ENCODE data around the gene GALNT17.
"Not testable (repeated sequence)": the region's sequence is repeated elsewhere in the genome, so short reads cannot be mapped to it uniquely, and the experiment has no call there.

Gene GALNT17

DNA sequence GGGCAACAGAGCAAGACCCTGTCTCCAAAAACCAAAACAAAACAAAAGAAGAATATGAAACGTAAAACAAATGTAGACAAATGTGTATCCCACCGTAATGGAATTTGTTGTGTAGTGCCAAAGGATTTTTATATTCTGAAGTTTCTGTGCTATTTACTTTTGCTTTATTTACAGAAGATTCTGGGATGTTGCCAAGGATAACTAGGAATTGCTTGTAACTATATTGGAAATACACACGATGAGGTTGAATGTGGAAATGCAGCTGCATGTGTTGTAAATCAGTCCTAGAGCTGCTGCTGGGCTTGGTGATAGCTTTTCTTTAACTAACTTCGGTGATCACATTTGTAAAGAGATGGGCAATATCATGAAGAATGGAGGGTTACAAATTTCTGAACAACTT lies 39.5 kb downstream of the GALNT17 start:
- no peak for DNase-seq

DNA sequence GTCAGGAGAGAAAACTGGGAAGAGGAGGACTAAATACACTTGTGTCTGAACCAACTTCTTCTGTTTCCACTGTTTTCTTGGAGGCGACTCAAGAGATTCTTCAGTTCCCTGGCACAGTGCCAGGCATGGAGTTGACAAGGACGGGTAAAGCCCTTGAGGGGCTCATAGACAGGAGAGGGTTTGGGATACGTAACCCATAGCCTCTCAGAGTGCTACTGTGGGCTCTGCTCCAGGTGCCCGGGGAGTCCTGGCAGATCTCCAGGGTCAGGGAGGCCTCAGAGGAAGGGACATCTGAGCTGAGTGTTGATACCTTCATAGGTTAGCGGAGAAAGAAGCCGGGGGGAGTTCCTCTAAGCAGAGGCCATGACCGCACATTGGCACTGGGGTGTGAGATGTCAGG lies 42.0 kb downstream of the GALNT17 start:
- no peak for DNase-seq

DNA sequence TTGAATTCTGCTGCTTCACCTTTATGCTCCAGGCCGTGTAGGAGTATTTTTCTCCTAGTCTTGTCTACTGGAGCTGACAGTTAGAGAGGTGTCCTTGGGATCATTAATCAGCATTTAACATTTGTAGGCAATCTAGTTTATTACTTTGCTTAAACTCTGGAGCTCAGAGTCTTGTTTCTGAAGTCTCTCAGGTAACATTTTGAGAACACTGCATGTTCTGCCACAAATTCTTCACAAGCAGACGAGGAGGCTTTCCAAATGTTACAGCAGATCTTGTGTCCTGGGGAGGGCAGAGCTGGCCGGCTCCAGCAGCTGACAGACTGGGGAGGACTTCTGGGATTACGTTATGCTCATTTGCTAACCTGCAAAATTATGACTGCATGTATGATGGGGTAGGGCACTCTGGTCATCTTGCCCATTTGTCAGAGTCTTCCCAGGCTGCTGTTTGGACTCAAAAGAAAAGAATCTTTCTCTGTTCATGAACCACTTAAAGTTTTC lies 50.5 kb downstream of the GALNT17 start:
- no peak for DNase-seq

DNA sequence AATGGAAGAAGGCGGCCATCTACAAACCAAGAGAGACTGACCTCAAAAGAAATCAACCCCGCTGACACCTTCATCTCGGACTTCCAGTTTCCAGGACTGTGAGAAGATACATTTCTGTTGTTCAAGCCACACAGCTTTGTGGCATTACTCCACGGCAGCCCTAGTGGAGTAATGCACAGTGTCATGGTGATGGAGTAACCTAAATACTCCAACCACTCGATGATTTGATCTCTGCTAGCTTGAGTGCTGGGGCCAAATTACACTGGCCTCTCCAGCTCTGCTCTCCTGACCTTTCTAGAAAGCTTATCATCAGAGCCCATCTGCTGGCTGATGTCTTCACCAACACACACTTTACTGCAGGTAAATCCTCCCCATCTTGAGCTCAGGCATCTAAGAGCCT lies 52.2 kb downstream of the GALNT17 start:
- no peak for DNase-seq

DNA sequence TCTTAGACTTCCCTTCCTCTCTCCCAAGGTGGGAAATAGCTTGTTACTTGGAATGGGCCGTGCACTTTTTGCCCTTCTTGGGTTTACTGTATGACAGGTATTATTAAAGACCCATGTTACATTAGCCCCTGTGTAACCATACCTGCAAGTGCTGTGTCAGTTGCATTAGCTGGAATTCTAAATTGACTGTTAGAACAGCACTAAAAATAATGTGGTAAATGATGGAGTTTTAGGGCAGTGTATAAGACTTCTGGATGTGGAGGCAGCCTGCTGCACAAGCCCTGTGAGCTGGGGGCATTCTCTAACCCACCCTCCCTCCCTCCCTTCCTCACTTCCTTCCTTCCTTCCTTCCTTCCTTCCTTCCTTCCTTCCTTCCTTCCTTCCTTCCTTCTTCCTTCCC lies 52.7 kb downstream of the GALNT17 start:
- DNase-seq: no peak

DNA sequence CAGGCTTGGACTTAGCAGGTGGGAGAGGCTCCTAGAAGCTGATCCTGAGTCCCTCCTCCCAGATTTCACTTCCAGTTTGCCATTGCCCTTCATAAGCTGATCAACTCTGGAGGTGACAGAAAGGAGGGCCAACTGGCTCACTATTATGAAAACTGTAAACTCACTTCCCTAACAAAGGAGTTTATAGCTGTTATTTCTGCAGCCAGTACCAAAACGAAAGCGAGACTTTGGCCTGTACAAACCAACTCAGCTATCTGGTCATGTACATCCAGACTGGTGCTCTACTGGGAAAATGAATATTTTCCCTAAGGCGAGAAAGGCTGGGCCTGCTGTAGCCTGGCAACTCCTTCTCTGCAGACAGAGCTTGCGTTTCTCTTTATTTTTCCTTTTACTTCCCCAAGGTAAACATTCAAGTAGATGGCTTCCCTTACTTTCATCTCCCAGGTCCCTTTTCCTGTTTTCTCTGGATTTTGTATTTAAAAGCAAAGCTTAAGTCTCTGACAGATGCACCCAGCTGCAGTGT lies 54.7 kb downstream of the GALNT17 start:
- no peak for DNase-seq

DNA sequence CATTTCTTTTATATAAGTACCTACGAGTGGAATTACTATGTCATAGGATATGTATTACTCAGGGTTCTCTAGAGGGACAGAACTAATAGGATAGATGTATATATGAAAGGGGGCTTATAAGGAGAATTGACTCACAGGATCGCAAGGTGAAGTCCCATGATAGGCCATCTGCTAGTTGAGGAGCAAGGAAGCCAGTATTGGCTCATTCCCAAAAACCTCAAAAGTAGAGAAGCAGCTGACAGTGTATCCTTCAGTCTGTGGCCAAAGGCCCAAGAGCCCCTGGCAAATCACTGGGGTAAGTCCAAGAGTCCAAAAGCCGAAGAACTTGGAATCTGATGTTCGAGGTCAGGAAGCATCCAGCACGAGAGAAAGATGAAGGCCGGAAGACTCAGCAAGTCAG lies 59.8 kb downstream of the GALNT17 start:
- no peak for DNase-seq

DNA sequence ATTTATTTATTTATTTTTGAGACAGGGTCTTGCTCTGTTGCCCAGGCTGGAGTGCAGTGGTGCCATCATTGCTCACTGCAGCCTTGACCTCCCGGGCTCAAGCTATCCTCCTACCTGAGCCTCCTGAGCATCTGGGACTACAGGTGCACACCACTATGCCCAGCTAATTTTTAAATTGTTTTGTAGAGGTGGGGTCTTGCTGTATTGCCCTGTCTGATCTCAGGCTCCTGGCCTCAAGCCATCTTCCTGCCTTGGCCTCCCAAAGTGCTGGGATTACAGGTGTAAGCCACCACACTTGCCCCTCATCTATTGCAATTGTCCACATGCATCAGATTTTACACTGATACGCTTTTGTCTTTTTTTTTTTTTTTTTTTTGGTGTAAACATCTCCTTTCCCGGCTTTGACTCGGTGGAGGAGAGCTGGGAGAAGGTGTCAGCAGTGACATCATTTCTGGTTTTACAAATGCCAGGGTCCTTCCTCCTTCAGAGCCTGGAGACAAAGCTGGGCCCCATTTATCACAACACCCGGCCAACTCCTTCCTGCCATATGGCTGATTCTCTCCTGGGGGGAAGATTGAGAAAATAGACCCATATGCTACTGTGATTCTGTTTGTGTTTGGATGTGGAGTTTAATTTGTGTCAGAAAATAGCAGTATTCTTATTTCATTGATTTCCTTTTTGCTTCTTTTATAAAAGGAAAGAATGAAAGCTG lies 61.3 kb downstream of the GALNT17 start:
- DNase-seq: no peak

DNA sequence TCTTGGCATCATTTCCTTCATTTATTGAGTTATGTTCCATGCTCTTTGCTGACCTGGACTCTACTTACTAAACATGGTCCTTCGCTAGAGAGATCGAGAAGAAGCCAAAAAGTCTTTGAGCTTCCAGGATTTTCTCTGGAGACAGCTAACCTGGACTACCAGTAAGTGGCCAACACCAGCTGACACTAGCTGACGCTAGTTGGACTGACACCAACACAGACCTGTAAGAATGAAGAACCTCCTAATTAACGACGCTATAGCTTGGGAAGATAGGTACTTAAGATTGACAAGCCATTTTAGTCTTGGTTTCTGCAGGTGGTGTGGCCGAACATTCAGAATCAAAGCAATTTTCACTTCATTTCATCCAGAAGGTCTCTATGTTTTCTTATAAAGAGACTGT lies 66.4 kb downstream of the GALNT17 start:
- DNase-seq: no peak

DNA sequence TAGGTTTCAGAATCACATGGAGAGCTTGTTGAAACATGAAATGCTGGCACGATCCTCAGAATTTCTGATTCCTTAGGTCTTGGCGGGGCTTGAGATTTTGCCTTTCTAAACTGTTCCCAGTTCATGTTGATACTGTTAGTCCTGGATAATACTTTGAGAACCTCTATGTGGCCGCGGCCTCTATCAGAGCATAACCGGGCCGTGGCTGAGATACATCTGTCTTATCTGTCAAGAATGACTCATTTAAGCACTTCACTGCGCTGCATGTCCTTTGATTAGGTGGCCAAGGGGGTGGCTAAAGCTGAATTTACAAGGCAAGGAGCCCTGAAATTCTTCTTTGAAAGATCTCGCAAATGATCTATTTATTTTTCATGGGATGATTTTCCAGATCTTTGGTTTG lies 66.9 kb downstream of the GALNT17 start:
- no peak for DNase-seq

DNA sequence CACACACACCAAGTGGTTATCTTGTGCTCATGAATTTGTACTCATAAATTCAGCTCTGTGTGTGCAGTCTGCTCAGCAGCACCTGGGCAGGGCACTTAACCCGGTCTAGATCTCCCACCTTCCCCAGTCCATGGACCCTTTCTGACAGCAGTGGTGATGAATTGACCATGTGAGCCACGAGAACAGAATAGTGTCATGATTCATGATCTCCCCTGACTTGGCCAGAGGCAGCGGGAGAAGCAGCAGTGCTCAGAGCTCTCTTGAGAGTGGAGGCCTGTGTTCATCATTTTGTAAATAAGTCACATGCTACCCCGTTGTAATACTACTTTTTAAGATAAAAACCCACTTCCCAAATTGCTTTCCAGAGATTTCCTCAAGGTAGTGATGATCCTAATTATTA lies 74.2 kb downstream of the GALNT17 start:
- no peak for DNase-seq

DNA sequence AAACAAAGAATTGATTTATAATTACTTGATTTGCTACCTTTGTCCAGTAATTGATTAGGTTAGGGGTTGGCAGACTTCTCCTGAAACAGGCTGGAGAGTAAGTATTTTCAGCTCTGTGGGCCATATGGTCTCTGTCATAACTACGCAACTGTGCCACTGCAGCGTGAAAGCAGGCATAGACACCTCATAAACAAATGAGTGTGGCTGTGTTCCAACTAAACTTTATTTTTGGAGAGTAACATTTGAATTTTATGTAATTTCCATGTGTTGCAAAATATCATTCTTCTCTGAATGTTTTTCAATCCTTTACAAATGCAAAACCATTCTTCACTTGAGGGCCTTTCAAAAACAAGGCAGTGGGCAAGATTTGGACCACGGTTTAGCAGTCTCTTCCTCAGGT lies 76.9 kb downstream of the GALNT17 start:
- no peak for DNase-seq

DNA sequence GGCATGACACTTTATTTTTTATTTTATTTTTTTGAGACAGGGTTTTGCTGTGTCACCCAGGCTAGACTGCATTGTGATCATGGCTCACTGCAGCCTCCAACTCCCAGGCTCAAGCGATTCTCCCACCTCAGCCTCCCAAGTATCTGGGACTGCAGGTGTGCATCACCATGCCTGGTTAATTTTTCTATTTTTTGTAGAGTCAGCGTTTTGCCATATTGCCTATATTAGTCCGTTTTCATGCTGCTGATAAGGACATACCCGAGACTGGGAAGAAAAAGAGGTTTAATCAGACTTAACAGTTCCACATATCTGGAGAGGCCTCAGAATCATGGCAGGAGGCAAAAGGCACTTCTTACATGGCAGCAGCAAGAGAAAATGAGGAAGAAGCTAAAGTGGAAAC lies 77.5 kb downstream of the GALNT17 start:
- DNase-seq: not testable (repeated sequence)

DNA sequence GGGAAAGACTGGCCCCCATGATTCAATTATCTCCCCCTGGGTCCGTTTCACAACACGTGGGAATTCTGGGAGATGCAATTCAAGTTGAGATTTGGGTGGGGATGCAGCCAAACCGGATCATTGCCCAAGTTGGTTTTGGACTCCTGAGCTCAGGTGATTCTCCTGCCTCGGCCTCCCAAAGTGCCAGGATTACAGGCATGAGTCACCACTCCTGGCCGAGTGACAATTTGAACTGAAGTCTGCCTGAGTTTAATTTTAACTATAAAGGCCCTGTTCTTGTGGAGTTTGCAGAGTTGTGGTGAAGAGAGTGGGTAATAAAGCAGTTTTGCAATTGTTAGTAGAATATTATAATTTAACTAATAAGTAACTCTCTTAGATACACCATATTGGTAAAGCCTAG lies 78.3 kb downstream of the GALNT17 start:
- no peak for DNase-seq

DNA sequence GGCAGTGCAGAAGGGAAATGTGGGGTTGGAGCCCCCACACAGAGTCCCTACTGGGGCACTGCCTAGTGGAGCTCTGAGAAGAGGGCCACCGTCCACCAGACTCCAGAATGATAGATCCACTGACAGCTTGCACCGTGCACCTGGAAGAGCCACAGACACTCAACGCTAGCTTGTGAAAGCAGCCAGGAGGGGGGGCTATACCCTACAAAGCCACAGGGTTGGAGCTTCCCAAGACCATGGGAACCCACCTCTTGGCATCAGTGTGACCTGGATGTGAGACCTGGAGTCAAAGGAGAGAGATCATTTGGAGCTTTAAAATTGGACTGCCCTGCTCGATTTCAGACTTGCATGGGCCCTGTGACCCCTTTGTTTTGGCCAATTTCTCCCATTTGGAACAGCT lies 80.5 kb downstream of the GALNT17 start:
- not testable (repeated sequence) for DNase-seq

DNA sequence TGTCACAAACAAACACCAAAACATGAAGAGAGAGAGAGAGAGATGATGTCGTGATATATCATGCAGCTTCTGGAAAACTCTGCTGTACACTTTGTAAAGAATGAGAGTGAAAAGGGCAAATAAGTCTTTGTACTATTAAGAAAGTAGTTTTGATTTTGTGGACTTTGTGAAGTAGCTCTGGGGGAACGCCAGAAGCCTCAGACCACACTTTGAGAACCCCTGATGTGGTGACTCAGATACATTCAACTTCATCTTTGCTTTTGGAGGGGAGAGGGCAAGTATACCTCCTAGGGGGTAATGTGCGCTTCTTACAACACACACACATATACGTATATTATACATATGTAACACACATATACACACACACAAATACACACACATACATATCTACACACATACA lies 84.3 kb downstream of the GALNT17 start:
- no peak for DNase-seq

DNA sequence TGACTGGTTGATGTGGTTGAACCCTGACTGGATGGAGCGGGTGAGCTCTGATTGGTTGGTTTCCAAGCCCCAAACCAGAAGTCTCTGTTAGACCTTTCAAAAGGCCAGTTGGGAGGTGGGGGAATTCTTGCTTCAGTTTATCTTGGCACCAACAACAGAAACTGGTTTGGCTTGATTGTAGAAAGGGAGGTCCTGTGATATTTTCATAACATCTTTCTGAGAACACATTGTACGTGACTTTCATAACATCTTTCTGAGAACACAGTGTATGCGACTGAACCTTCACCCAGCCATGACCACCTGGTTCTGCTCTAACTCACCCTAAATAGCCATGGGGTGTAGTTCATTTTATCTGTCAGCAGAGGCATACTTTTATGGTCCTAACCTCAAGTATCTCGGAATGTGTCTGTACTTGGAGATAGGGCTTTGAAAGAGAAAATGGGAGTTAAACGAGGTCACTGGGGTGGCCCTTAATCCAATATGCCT lies 88.3 kb downstream of the GALNT17 start:
- DNase-seq: no peak

DNA sequence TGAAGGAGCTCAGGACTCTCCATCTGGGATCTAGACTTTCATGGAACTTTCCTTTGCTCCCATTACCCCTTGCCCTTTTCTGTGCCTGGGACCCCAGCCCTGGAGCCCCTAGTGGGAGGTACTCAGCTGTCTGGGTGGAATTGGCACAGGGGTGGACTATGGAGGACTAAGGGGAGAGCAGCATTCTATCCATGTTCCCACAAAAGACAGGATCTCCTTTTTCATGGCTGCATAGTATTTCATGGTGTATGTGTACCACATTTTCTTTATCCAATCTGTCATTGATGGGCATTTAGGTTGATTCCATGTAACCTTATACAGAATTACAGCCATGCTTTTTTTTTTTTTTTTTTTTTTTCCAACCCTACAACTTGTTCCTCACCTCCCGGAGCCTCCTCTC lies 89.1 kb downstream of the GALNT17 start:
- DNase-seq: no peak

DNA sequence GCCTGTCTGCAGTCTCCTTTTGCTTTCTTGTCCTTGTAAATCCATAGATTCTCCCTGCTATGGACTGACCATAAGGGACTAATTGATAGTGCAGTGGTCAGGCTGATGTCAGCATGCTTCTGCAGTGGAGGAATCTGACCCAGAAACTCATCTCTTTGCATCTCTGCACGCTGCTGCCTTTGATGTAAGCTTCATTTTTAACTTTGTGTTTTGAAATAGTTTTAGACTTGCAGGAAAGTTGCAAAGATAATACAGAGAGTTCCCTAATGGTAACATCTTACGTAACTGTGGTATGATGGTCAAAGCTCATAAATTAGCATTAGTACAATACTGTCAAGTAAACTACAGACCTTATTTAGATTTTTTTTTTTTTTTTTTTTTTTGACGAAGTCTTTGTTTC lies 89.6 kb downstream of the GALNT17 start:
- DNase-seq: no peak

DNA sequence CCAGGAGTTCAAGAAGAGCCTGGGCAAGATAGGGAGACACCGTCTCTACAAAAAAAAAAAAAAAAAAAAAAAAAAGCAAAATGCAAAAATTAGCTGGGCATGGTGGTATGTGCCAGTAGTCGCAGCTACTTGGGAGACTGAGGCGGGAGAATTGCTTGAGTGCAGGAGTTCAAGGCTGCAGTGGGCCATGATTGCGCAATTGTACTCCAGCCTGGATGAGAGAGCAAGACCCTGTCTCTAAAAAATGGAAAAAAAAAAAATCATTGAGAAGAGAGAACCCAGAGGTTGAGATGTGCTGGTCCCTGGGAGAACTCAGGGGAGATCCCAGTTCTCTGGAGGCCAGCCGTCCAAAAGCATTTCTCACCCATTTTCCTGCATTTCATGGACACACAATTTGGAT lies 95.2 kb downstream of the GALNT17 start:
- no peak for DNase-seq

DNA sequence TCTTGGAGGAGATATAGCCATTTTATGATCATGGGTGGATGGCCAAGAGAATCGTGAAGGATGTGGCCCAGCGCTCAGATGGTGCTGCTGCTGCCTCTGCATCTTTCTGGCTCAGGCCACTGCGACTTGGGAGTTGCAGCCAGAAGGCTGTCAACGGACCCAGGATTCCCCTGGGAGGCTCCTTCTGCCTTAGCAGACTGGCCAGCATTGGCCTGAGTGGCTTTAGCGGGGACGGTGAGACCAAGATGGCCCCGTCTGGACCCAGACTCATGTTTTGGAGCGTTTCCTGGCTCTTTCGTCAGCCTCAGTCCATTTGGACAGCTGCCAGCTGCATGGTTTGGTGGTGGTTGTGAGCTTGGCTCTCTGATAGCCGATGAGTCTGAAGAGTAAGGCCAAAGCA lies 97.2 kb downstream of the GALNT17 start:
- no peak for DNase-seq

DNA sequence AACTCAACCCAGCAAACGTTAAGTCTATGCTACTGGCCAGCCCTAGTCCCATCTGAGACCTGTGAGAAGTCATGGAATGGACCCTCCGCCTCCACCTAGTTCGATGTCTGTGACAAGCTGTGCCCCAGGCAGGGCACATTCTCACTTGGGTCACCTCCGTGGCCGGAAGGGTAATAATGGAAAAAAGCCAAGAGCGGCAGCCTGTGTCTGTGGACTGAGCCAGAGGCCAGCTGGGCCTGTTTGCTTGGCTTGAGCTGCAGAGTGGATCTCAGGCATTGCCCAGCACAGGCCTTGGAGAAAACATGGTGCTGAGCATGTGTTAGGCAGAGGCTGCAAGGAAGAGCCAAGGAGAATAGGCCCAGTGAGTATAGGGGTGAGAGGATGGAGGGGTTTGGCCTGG lies 97.8 kb downstream of the GALNT17 start:
- no peak for DNase-seq

DNA sequence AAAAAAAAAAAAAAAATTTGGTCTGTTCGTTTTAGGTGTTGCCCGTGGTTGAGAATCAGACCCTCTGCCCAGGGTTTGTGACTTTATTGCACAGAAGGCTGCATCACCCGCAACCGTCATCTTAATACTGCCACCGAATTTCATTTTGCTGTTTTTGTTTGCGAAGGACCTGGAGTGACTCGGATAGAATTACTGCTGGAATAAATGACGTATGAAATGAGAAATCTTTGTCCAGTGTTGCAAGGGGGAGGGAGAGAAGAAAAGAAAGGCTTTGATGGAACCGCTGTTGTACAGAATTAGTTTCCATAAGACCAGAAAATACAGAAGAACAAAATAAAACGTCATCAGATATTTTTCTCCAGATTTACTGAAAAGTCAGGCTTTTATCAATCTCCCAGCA lies 103.3 kb downstream of the GALNT17 start:
- no peak for DNase-seq

DNA sequence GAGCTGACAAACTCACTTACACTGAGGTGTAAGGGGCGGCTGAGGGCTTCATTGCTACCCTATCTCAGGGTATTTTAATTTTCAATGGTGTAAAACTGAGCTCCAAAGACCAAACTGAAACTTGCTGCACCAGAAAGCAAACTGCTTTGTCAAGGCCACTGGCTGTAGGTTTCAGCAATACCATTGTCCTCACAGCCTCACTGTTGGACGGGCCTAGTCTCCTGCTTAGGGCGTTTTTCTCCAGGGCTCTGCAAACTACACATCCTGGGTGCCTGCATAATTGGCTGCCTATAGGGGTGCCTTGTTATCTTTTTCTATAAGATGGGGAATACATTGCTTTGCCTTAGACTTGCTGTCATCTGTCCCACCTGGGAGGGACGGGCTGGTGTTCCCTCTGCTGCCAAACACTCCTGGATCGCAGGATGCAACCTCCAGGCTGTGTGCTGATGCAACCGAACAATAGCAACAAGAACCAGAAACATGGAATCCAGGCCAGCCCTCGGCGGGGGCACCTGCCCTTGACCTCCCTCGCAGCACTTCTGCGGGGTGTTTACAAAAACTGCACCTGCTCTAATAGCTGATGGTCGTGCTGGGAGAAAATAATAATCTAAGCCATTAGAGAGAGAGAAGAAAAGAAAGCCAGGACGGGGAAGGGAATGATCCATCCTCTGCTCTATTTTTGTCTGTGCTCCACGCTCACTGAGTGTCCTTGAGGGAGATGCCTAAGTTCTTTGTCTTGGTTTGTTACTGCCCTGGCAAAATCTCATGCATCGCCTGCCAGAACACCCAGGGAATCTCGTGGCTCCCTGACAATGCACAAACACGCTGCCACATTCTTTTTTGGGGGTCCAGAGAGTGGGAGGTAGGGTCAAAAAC lies 104.5 kb downstream of the GALNT17 start:
- DNase-seq: no peak

Data from NCI-H1417 treated with DMSO at 0.1 percent for 48 hours (cell line).